ENCODE measurements around the gene GLIS1.

- TF ChIP-seq TEAD4 (CRISPR knock-in tag; IDR thresholded peaks at IDR 0.05) (no peak), ZBTB21 (CRISPR knock-in tag; IDR thresholded peaks at IDR 0.05; ENCODE audit: borderline replicate concordance) (no peak), SOX15 (CRISPR knock-in tag; IDR thresholded peaks at IDR 0.05) (no peak), IRF2 (CRISPR knock-in tag; IDR thresholded peaks at IDR 0.05; ENCODE audit: borderline replicate concordance, low read depth) (no peak), JUN (CRISPR knock-in tag; IDR thresholded peaks at IDR 0.05) (no peak), SMAD4 (CRISPR knock-in tag; IDR thresholded peaks at IDR 0.05) (no peak)
- TF ChIP-seq, protein P1, sequence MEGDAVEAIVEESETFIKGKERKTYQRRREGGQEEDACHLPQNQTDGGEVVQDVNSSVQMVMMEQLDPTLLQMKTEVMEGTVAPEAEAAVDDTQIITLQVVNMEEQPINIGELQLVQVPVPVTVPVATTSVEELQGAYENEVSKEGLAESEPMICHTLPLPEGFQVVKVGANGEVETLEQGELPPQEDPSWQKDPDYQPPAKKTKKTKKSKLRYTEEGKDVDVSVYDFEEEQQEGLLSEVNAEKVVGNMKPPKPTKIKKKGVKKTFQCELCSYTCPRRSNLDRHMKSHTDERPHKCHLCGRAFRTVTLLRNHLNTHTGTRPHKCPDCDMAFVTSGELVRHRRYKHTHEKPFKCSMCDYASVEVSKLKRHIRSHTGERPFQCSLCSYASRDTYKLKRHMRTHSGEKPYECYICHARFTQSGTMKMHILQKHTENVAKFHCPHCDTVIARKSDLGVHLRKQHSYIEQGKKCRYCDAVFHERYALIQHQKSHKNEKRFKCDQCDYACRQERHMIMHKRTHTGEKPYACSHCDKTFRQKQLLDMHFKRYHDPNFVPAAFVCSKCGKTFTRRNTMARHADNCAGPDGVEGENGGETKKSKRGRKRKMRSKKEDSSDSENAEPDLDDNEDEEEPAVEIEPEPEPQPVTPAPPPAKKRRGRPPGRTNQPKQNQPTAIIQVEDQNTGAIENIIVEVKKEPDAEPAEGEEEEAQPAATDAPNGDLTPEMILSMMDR (IDR thresholded peaks at IDR 0.05) = no peak
- TF ChIP-seq, protein P2, sequence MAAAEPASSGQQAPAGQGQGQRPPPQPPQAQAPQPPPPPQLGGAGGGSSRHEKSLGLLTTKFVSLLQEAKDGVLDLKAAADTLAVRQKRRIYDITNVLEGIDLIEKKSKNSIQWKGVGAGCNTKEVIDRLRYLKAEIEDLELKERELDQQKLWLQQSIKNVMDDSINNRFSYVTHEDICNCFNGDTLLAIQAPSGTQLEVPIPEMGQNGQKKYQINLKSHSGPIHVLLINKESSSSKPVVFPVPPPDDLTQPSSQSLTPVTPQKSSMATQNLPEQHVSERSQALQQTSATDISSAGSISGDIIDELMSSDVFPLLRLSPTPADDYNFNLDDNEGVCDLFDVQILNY (CRISPR knock-in tag; IDR thresholded peaks at IDR 0.05) = no peak
These were observed 196.4 kb downstream of the GLIS1 start for GRCh38 chr1:53542551-53542950.
